Muscle of leg (tissue), 11 donors: ENCODE results near the gene INSL3. TPM values are rescaled to one million over a fixed set of nuclear protein-coding genes. Genes with fewer than 3 reads are reported as not detected.
"Not testable (repeated sequence)": the region's sequence is repeated elsewhere in the genome, so short reads cannot be mapped to it uniquely, and the experiment has no call there.

Experiments used
- DNase-seq: peaks from one replicate; pipeline ENCODE4 v3.0.0; 2013
- H3K27ac ChIP-seq: one replicate; pipeline ENCODE4 v1.5.1; 2013; ENCODE audit warnings: mild to moderate bottlenecking, low read length, control low read depth
- H3K27me3 ChIP-seq: one replicate; pipeline ENCODE4 v1.6.1; 2013; ENCODE audit warnings: low read length; ENCODE audit not compliant: control insufficient read depth, insufficient read depth
- H3K36me3 ChIP-seq: one replicate; pipeline ENCODE4 v1.6.1; 2013; ENCODE audit warnings: low read length; ENCODE audit not compliant: control insufficient read depth, insufficient read depth
- H3K4me1 ChIP-seq: one replicate; pipeline ENCODE4 v1.6.1; 2013; ENCODE audit warnings: low read length; ENCODE audit not compliant: control insufficient read depth, insufficient read depth
- H3K4me3 ChIP-seq: one replicate; pipeline ENCODE4 v1.5.1; 2013; ENCODE audit warnings: low read length, control low read depth
- H3K9me3 ChIP-seq: replicated peaks from 2 replicates; pipeline ENCODE4 v1.6.1; 2013; ENCODE audit warnings: low read depth, low read length; ENCODE audit not compliant: control insufficient read depth
- WGBS: methylation state at CpG from one replicate; pipeline ENCODE4 v1.1.5; 2013; ENCODE audit warnings: missing lambda C conversion rate; ENCODE audit not compliant: insufficient coverage; 5-methylcytosine and 5-hydroxymethylcytosine counted together
- polyA plus RNA-seq, 8 donors: library from polyadenylated mRNA; unstranded; fragments of 120-200 nt; gene quantifications; one replicate each; pipeline versions ENCODE4 v1.2.1 to v1.2.3, GENCODE V29; 2013; ENCODE audit warnings: inconsistent platforms in 1 of 8, low replicate concordance in 1 of 8; ENCODE audit not compliant: insufficient read length in 8 of 8, insufficient read depth in 1 of 8
- total RNA-seq: library from RNA; stranded (reverse); fragments of 120-200 nt; gene quantifications from one replicate; pipeline ENCODE4 v1.2.4, GENCODE V29; 2013

The INSL3 gene
- total and polyA plus RNA-seq, 9 donors: not detected

DNA sequence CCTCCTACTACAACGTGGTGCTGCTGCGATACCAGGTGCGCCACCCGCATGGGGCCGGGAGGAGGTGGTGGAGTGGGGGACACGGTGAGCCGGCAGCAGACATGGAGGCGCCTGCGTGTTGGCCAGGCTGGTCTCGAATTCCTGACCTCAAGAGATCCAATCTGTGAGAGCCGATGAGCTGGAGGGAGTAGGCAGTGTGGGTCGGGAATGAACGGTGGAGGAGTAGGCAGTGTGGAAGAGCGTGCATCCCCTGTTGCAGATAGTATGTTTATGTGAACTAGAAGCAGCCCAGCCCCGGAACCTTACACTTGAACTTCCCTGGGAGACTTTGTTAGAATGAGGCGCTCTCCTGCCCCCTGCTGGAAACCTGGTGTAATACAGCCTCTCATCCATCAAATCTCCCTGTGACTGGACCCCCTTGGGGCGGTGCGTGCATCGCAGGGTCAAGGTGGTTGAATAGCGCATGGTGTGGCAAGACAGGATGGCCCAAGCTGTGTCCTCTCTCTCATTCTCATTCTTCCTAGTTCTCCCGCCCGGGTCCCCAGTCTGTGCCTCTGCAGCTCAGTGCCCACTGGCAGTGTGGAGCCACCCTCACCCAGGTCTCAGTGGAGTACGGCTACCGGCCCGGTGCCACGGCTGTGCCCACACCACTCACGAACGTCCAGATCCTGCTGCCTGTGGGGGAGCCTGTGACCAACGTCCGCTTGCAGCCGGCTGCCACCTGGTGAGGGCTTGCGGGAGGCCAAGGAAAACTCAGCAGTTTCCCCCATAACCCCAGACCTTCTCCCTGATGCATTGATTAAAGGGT is 36.9 kb downstream of the INSL3 start:
- DNase-seq: peak; percentile 63
- H3K27me3 ChIP-seq: peaks cover 4% of the 10 kb centered on the region
- H3K4me1 ChIP-seq: no peaks in the 10 kb centered on the region
- no peak overlapping the region for H3K27ac ChIP-seq
- no peaks in the 10 kb centered on the region for H3K36me3 ChIP-seq
- H3K9me3 ChIP-seq: no peaks in the 10 kb centered on the region
- H3K4me3 ChIP-seq: no peak overlapping the region
- WGBS: 57% methylated on average over 22 of the region's 32 CpGs

DNA sequence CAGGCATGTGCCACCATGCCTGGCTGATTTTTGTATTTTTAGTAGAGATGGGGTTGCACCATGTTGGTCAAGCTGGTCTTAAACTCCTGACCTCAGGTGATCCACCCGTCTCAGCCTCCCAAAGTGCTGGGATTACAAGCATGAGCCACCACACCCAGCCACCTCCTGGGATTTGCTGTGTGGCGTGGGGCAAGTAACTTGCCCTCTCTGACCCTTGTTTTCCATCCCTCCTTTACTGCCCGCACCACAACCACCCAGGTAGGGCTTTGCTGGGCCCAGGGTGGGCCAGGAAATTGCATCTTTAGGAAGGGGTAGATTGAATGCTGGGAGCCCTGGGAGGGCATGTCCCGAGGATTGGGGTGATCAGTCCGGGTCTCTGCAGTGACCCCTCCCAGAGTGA is 37.6 kb downstream of the INSL3 start:
- H3K9me3 ChIP-seq: not testable (repeated sequence)
- H3K27me3 ChIP-seq: peaks cover 10% of the 10 kb centered on the region
- 81% methylated on average over 4 of the region's 5 CpGs for WGBS

DNA sequence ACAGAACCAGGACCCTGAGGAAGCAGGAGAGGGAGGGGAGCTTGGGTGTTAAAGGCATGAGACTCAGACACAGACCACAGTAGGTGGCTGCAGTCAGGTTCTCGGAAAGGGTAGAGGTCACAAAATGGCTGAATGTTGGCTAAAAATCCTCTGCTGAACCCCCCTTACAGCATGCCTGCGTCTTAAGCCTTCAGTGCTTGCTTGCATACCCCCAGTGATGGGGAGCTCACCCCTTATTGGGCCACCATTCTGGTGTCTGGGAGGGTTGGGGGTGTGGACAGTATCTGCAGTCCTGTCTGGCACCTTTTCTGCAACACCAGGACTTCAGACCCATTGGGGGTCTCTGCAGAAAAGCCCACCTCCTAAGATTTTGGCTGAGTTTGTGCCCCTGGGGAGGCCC is 40.5 kb downstream of the INSL3 start:
- DNase-seq: no peak
- Histone ChIP-seq H3K36me3 (no peaks in the 10 kb centered on the region), H3K9me3 (no peaks in the 10 kb centered on the region), H3K4me1 (peaks cover 8% of the 10 kb centered on the region), H3K4me3 (no peak overlapping the region), H3K27me3 (peaks cover 16% of the 10 kb centered on the region), H3K27ac (no peak overlapping the region)
- no CpG with 5 or more reads among the region's 2 CpGs for WGBS

More for the DNA sequence above, 37.6 kb downstream of the INSL3 start:
- not testable (repeated sequence) for H3K27ac ChIP-seq, DNase-seq, H3K4me1 ChIP-seq, H3K36me3 ChIP-seq, H3K4me3 ChIP-seq

DNA sequence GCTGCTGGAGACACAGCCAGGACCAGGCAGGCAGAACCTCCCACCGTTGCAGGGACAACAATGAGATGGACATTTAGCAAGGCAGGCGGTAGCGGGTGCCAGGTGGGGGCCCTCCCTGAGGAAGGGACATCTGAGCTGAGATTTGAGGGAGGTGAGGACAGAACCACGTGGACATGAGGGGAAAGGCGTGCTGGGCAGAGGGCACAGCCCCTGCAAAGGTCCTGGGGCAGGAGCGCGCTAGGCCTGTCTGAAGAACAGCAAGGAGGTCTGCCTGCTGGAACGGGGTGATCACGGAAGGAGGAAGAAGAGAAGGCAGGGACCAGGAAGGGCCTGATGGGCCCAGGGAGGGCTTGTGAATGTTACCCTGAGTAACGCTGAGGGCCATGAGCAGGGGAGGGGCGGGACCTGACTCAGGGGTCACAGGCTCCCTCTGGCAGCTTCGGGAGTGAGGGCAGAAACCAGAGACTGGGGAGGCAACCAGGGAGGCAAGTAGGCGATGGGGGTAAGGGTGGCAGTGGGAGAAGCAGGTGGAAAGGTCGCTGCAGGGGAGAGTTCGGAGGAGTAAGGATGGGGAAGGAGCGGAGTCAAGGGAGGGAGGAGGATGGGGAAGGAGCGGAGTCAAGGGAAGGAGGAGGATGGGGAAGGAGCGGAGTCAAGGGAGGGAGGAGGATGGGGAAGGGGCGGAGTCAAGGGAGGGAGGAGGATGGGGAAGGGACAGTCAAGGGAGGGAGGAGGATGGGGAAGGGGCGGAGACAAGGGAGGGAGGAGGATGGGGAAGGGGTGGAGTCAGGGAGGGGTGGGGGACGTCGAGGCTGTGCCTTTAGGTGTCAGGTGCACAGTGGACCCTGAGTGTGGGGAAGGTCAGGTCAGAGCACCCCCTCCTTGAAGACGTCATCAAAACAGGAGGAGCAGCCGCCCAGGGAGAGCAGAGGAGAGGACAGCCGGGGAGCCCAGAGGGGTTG is 42.1 kb downstream of the INSL3 start:
- WGBS: 13% methylated on average over 25 of the region's 25 CpGs
- Histone ChIP-seq H3K9me3 (no peaks in the 10 kb centered on the region), H3K4me1 (peaks cover 8% of the 10 kb centered on the region), H3K27ac (no peak overlapping the region), H3K4me3 (no peak overlapping the region), H3K27me3 (peaks cover 16% of the 10 kb centered on the region), H3K36me3 (no peaks in the 10 kb centered on the region)
- DNase-seq: peak; percentile 66

DNA sequence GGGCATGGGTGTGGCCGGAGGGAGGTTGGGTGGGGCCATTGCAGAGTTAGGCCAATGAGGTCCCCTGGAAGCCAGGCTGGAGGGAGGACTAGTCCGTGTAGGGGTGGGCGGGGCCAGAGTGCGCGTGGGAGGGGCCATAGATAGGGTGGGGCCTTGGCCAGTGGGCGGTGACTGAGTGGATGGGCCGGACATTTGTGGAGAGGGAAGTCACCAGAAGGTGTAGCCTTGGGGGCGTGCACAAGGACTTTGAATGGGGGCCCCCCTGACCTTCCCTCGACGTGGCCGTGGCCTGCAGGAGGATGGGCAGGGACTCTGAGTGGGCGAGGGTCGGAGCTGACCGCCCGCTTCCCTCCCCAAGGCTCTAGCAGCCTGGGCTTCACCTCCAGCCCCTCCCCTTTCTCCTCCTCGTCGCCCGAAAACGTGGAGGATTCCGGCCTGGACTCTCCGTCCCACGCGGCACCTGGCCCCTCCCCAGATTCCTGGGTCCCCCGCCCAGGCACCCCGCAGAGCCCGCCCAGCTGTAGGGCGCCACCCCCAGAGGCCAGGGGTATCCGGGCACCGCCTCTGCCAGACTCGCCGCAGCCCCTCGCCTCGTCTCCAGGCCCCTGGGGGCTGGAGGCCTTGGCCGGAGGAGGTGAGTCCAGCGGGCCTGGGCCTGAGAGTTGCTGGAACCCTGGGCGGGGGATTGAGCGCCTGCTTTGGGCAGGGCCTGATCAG is 42.9 kb downstream of the INSL3 start:
- H3K27ac ChIP-seq: no peak overlapping the region
- H3K4me1 ChIP-seq: peaks cover 8% of the 10 kb centered on the region
- H3K27me3 ChIP-seq: peaks cover 16% of the 10 kb centered on the region
- 2% methylated on average over 32 of the region's 37 CpGs for WGBS
- H3K9me3 ChIP-seq: no peaks in the 10 kb centered on the region
- no peaks in the 10 kb centered on the region for H3K36me3 ChIP-seq
- H3K4me3 ChIP-seq: no peak overlapping the region
- no peak for DNase-seq

DNA sequence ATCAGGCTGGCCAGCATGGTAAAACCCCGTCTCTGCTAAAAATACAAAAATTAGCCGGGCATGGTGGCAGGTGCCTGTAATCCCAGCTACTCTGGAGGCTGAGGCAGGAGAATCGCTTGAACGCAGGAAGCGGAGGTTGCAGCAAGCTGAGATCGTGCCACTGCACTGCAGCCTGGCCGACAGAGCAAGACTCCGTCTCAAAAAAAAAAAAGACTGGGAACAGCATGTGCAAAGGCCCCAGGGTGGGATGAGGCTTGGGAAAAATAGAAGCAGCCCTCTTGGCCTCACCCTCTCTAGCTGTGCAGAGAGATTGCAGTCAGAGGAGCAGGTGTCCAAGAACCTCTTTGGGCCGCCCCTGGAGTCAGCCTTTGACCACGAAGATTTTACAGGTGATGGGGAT is 43.5 kb downstream of the INSL3 start:
- peaks cover 16% of the 10 kb centered on the region for H3K27me3 ChIP-seq
- H3K36me3 ChIP-seq, DNase-seq, H3K27ac ChIP-seq, H3K9me3 ChIP-seq, H3K4me1 ChIP-seq, H3K4me3 ChIP-seq: not testable (repeated sequence)
- WGBS: 76% methylated on average over 10 of the region's 10 CpGs

DNA sequence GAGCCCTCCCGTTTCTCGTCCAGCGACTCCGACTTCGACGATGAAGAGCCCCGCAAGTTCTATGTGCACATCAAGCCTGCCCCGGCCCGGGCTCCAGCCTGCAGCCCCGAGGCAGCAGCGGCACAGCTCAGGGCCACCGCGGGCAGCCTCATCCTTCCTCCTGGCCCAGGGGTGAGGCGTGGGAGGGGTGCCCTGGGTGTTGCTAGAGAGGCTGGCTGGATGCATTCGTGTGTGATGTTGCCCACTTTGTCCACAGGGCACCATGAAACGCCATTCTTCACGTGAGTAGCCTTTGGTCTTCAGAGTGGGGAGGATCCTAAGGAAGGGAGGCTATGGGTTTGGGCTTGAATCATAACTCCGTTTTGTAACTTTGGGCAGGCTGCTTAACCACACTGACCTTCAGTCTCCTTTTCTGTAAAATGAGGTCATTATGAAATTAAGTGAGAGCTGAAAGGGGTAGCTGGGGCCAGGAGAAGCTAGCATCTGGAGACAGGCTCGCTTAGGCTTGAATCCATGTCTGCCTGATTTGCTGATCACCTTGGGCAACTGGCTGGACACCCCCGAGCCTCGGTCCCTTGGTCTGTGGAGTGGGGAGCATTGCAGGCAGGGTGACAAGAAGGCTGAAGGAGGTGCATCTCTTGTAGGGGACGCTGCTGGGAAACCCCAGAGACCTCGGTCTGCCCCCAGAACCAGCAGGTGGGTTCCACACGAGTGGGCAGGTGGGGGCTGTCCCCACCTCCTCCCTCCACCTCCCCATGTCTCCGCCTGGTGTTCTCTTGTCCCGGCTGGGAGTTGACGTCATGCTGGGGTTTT is 45.1 kb downstream of the INSL3 start:
- H3K36me3 ChIP-seq: no peaks in the 10 kb centered on the region
- no peak for DNase-seq
- no peaks in the 10 kb centered on the region for H3K9me3 ChIP-seq
- WGBS: 74% methylated on average over 19 of the region's 27 CpGs
- peaks cover 8% of the 10 kb centered on the region for H3K4me1 ChIP-seq
- H3K27ac ChIP-seq: no peak overlapping the region
- H3K4me3 ChIP-seq: no peak overlapping the region
- peaks cover 16% of the 10 kb centered on the region for H3K27me3 ChIP-seq

DNA sequence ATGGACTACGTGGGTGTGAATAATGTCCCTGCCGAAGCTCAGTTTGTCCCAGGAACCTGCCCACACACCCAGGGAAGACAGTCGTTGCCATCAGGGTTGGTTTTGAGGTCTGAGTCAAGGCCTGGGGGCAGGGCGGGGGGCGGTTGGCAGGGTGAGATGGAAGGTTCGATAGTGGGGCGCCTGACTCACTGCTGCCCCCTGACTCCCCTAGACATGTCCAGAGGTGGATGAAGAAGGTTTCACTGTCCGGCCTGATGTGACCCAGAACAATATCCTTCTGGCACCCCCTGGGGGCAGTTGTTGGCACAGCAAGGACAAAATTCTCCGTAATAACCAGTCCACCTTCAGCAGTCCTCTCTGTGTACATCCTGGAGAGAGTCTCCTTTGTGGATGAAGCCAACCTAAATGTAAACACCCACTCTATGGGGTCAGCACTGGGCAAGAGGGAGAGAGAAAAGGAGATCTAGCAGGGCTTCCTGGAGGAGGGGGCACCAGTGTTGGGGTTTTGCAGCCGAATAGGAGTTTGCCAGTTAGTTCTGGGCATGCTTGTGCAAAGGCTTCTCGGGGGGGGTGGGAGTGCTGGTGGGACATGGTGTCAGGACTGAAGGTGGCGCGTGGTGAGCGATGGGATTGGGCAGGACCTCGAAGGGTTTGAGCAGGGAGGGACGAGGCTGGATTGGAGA is 45.9 kb downstream of the INSL3 start:
- no peaks in the 10 kb centered on the region for H3K36me3 ChIP-seq
- H3K27me3 ChIP-seq: peaks cover 16% of the 10 kb centered on the region
- DNase-seq: no peak
- H3K9me3 ChIP-seq: no peaks in the 10 kb centered on the region
- 72% methylated on average over 7 of the region's 16 CpGs for WGBS
- H3K4me3 ChIP-seq: no peak overlapping the region
- no peak overlapping the region for H3K27ac ChIP-seq
- peaks cover 8% of the 10 kb centered on the region for H3K4me1 ChIP-seq

DNA sequence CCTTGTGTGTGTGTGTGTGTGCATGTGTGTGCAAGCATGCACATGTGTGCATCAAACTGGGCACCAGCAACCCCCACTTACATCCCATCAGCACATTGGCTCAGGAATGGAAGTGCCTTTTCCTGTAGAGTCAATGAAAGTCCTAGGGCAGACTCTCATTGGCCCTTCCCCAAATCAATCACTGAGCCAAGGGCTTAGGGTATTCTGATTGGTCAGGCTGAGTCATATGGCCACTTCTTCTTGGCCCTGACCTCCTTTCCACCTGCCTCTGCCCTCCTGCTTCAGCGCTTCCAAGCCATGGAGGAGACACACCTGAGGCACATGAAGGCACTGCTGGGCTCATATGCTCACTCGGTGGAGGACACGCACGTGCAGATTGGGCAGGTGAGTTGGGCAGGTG is 49.1 kb downstream of the INSL3 start:
- Histone ChIP-seq H3K4me3 (no peak overlapping the region), H3K4me1 (no peaks in the 10 kb centered on the region), H3K36me3 (no peaks in the 10 kb centered on the region), H3K27me3 (no peaks in the 10 kb centered on the region), H3K9me3 (no peaks in the 10 kb centered on the region), H3K27ac (no peak overlapping the region)
- no CpG with 5 or more reads among the region's 4 CpGs for WGBS
- no peak for DNase-seq
